ENCODE results near the gene DPM1. TPM values are rescaled to one million over a fixed set of nuclear protein-coding genes. Genes with fewer than 3 reads are reported as not detected.

DPM1 gene
- polyA plus RNA-seq, 1 donor from 2014 or later, result 137 TPM

DNA sequence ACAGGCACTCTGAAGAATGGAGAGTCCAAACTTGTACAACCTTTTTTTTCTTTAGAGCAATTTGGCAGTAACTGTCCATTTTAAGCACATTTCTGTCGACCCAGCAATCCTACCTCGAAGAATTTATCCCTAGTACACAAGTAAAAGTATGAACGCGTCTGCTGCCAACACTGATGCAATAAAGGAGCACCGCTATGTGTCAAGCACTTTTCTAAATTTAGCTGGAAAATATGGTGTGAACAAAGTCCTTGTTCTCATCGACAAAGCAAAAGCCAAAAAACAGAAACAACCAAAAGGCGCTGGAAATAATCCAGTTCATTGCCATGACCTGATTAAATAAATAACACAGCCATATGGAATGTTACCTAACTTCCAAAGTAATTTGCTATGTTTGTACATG, 1.1 kb downstream of the DPM1 start:
- Histone ChIP-seq H3K9ac (ENCODE audit: low read length) (peak overlapping the region; percentile 84), H3K36me3 (ENCODE audit: insufficient read depth, low read length) (no peaks in the 10 kb centered on the region), H3K9me3 (ENCODE audit: low read length) (no peaks in the 10 kb centered on the region), H3K79me2 (replicated peaks; ENCODE audit: insufficient read depth, low read length) (peaks cover 65% of the 10 kb centered on the region), H3K9me2 (ENCODE audit: insufficient read depth, low read length) (no peaks in the 10 kb centered on the region), H3F3A (ENCODE audit: insufficient read depth, low read length, poor library complexity, severe bottlenecking) (no peaks in the 10 kb centered on the region), H3K4me3 (ENCODE audit: low read length) (peak overlapping the region; percentile 84), H3K27ac (ENCODE audit: low read length) (no peak overlapping the region), H2AFZ (ENCODE audit: low read depth, low read length) (no peak overlapping the region), H3K4me2 (ENCODE audit: low read length) (peak overlapping the region; percentile 63), H4K20me1 (ENCODE audit: insufficient read depth) (no peaks in the 10 kb centered on the region), H3K27me3 (ENCODE audit: insufficient read depth, low read depth, low read length) (no peaks in the 10 kb centered on the region)
- TF ChIP-seq EZH2 (IDR thresholded peaks at IDR 0.05; ENCODE audit: borderline replicate concordance, insufficient read depth, low read length, poor library complexity, severe bottlenecking) (no peak), TAF1 (IDR thresholded peaks at IDR 0.05; ENCODE audit: low read depth) (no peak), RAD21 (conservative IDR thresholded peaks at IDR 0.05) (no peak), SMC3 (conservative IDR thresholded peaks at IDR 0.05; ENCODE audit: poor library complexity) (no peak), EP300 (conservative IDR thresholded peaks at IDR 0.05; ENCODE audit: poor library complexity, severe bottlenecking) (no peak), MXI1 (conservative IDR thresholded peaks at IDR 0.05; ENCODE audit: poor library complexity, severe bottlenecking) (no peak), POLR2AphosphoS5 (IDR thresholded peaks at IDR 0.05) (no peak)
- TF ChIP-seq, protein P1, sequence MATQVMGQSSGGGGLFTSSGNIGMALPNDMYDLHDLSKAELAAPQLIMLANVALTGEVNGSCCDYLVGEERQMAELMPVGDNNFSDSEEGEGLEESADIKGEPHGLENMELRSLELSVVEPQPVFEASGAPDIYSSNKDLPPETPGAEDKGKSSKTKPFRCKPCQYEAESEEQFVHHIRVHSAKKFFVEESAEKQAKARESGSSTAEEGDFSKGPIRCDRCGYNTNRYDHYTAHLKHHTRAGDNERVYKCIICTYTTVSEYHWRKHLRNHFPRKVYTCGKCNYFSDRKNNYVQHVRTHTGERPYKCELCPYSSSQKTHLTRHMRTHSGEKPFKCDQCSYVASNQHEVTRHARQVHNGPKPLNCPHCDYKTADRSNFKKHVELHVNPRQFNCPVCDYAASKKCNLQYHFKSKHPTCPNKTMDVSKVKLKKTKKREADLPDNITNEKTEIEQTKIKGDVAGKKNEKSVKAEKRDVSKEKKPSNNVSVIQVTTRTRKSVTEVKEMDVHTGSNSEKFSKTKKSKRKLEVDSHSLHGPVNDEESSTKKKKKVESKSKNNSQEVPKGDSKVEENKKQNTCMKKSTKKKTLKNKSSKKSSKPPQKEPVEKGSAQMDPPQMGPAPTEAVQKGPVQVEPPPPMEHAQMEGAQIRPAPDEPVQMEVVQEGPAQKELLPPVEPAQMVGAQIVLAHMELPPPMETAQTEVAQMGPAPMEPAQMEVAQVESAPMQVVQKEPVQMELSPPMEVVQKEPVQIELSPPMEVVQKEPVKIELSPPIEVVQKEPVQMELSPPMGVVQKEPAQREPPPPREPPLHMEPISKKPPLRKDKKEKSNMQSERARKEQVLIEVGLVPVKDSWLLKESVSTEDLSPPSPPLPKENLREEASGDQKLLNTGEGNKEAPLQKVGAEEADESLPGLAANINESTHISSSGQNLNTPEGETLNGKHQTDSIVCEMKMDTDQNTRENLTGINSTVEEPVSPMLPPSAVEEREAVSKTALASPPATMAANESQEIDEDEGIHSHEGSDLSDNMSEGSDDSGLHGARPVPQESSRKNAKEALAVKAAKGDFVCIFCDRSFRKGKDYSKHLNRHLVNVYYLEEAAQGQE (IDR thresholded peaks at IDR 0.05; ENCODE audit: borderline replicate concordance), result no peak
- TF ChIP-seq, protein P2, sequence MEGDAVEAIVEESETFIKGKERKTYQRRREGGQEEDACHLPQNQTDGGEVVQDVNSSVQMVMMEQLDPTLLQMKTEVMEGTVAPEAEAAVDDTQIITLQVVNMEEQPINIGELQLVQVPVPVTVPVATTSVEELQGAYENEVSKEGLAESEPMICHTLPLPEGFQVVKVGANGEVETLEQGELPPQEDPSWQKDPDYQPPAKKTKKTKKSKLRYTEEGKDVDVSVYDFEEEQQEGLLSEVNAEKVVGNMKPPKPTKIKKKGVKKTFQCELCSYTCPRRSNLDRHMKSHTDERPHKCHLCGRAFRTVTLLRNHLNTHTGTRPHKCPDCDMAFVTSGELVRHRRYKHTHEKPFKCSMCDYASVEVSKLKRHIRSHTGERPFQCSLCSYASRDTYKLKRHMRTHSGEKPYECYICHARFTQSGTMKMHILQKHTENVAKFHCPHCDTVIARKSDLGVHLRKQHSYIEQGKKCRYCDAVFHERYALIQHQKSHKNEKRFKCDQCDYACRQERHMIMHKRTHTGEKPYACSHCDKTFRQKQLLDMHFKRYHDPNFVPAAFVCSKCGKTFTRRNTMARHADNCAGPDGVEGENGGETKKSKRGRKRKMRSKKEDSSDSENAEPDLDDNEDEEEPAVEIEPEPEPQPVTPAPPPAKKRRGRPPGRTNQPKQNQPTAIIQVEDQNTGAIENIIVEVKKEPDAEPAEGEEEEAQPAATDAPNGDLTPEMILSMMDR (IDR thresholded peaks at IDR 0.05; ENCODE audit: poor library complexity, severe bottlenecking), result no peak

DNA sequence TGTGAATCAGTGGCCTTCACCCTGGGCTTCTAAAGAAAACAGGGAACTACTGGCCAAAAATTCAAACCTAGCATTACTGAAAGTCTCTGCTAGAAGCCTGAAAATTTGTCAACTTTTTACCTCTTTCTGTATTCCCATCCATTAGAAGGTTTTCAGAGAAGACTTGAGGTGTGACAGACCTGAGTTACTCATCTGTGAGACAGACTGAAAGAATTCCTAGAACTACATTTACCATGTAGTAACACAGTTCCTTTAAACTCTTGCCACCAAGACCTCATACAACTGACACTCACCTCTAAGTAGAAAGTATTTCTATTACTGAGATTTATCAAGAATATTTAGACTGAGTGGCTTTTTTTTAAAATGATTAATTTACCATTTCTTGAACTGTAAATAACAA, 4.5 kb downstream of the DPM1 start:
- H3K9me3 ChIP-seq (ENCODE audit: low read length), result no peaks in the 10 kb centered on the region
- H3K4me2 ChIP-seq (ENCODE audit: low read length), result no peak overlapping the region
- H3K4me3 ChIP-seq (ENCODE audit: low read length), result no peak overlapping the region
- H3K27ac ChIP-seq (ENCODE audit: low read length), result no peak overlapping the region
- H3K27me3 ChIP-seq (ENCODE audit: insufficient read depth, low read depth, low read length), result no peaks in the 10 kb centered on the region
- H3F3A ChIP-seq (ENCODE audit: insufficient read depth, low read length, poor library complexity, severe bottlenecking), result no peaks in the 10 kb centered on the region
- no peaks in the 10 kb centered on the region for H4K20me1 ChIP-seq (ENCODE audit: insufficient read depth)
- no peak overlapping the region for H3K9ac ChIP-seq (ENCODE audit: low read length)
- peaks cover 4% of the 10 kb centered on the region for H3K36me3 ChIP-seq (ENCODE audit: insufficient read depth, low read length)
- no peaks in the 10 kb centered on the region for H3K9me2 ChIP-seq (ENCODE audit: insufficient read depth, low read length)
- H2AFZ ChIP-seq (ENCODE audit: low read depth, low read length), result no peak overlapping the region
- peaks cover 57% of the 10 kb centered on the region for H3K79me2 ChIP-seq (replicated peaks; ENCODE audit: insufficient read depth, low read length)
- TF ChIP-seq RAD21 (conservative IDR thresholded peaks at IDR 0.05), result no peak
- TF ChIP-seq MXI1 (conservative IDR thresholded peaks at IDR 0.05; ENCODE audit: poor library complexity, severe bottlenecking), result no peak
- no peak for TF ChIP-seq EP300 (conservative IDR thresholded peaks at IDR 0.05; ENCODE audit: poor library complexity, severe bottlenecking)
- no peak for TF ChIP-seq POLR2AphosphoS5 (IDR thresholded peaks at IDR 0.05)
- TF ChIP-seq TAF1 (IDR thresholded peaks at IDR 0.05; ENCODE audit: low read depth), result no peak
- TF ChIP-seq, protein P2 (IDR thresholded peaks at IDR 0.05; ENCODE audit: poor library complexity, severe bottlenecking), result no peak
- TF ChIP-seq, protein P1 (IDR thresholded peaks at IDR 0.05; ENCODE audit: borderline replicate concordance), result no peak
- TF ChIP-seq EZH2 (IDR thresholded peaks at IDR 0.05; ENCODE audit: borderline replicate concordance, insufficient read depth, low read length, poor library complexity, severe bottlenecking), result no peak
- TF ChIP-seq SMC3 (conservative IDR thresholded peaks at IDR 0.05; ENCODE audit: poor library complexity), result no peak
